GM12878 (cell line): ENCODE measurements around the gene YY1. TPM values are rescaled to one million over a fixed set of nuclear protein-coding genes. Genes with fewer than 3 reads are reported as not detected.

ENCODE experiments used
- ATAC-seq: fragments of 200-7000 bp; cut with Tn5 transposase; 3 replicates; pipeline ENCODE4 v1.9.1; 2020; ENCODE audit warnings: mild to moderate bottlenecking, moderate library complexity
- BruUV-seq: library from RNA; stranded (reverse); fragments of 400-500 nt; replicated peaks from 2 replicates; lab custom pipeline; 2021; lab: Mats Ljungman, UMichigan
- CTCF ChIA-PET: fragments of 300-600 bp; sonication (Branson Sonifier 250); formaldehyde crosslinking; extraction: SDS; loops from one replicate; lab custom pipeline; 2021; ENCODE audit warnings: inconsistent platforms; lab: Yijun Ruan, JAX
- POLR2A ChIA-PET: fragments of 350-600 bp; formaldehyde crosslinking; extraction: SDS; loops from one replicate; lab custom pipeline; 2021; ENCODE audit warnings: inconsistent platforms; lab: Charles Lee
- RAD21 ChIA-PET: fragments of 300-600 bp; sonication (Branson Sonifier 250); formaldehyde crosslinking; loops from one replicate; lab custom pipeline; 2023; ENCODE audit warnings: antibody characterized with exemption; ENCODE audit not compliant: unreplicated experiment; lab: Charles Lee
- SMC1A ChIA-PET: fragments of 300-600 bp; sonication (Branson Sonifier 250); formaldehyde crosslinking; loops from one replicate; lab custom pipeline; 2023; ENCODE audit not compliant: unreplicated experiment, uncharacterized antibody; lab: Charles Lee
- DNase-seq: peaks from one replicate; pipeline ENCODE4 v3.0.0-alpha.2; 2011; ENCODE audit warnings: low read depth, low spot score
- FAIRE-seq: peaks from 3 replicates; lab custom pipeline; 2011; peaks lifted over from hg19 to GRCh38; lab: Jason Lieb, UNC
- H2AFZ ChIP-seq: 2 replicates; pipeline ENCODE4 v1.6.0; 2011; ENCODE audit warnings: low read depth, low read length, control low read depth; ENCODE audit not compliant: control insufficient read depth
- H3K27ac ChIP-seq: 2 replicates; pipeline ENCODE4 v1.5.1; 2011; ENCODE audit warnings: control low read depth; ENCODE audit not compliant: control insufficient read depth, insufficient read depth
- H3K27me3 ChIP-seq, 2 experiments: replicated peaks in 1 of 2; 2 replicates each; pipeline versions ENCODE4 v1.6.0 to v1.6.1; 2011; ENCODE audit warnings: low read length in 1 of 2; ENCODE audit not compliant: control insufficient read depth in 2 of 2, insufficient read depth in 2 of 2
- H3K36me3 ChIP-seq, 2 experiments: 2 replicates each; pipeline ENCODE4 v1.5.1; 2011; ENCODE audit warnings: low read length in 1 of 2; ENCODE audit not compliant: control insufficient read depth in 2 of 2, insufficient read depth in 2 of 2
- H3K4me1 ChIP-seq: 2 replicates; pipeline ENCODE4 v1.6.1; 2011; ENCODE audit warnings: mild to moderate bottlenecking, low read length, moderate library complexity, mixed read lengths; ENCODE audit not compliant: control insufficient read depth, insufficient read depth
- H3K4me2 ChIP-seq: 2 replicates; pipeline ENCODE4 v1.6.0; 2011; ENCODE audit warnings: control low read depth; ENCODE audit not compliant: control insufficient read depth, insufficient read depth
- H3K4me3 ChIP-seq: fragments of 200-600 bp; sonication (generic); 2 replicates; pipeline ENCODE4 v1.5.1; 2016
- H3K79me2 ChIP-seq: 2 replicates; pipeline ENCODE4 v1.6.0; 2011; ENCODE audit warnings: low read length; ENCODE audit not compliant: control insufficient read depth, insufficient read depth
- H3K9ac ChIP-seq: 2 replicates; pipeline ENCODE4 v1.8.0; 2011; ENCODE audit warnings: low read length, control low read depth, mixed read lengths; ENCODE audit not compliant: control insufficient read depth, insufficient read depth
- H3K9me3 ChIP-seq: replicated peaks from 3 replicates; pipeline ENCODE4 v1.5.1; 2011; ENCODE audit warnings: mild to moderate bottlenecking, low read length; ENCODE audit not compliant: control insufficient read depth, insufficient read depth
- H4K20me1 ChIP-seq: 2 replicates; pipeline ENCODE4 v1.6.0; 2011; ENCODE audit not compliant: control insufficient read depth, insufficient read depth
- CBFB ChIP-seq: IDR thresholded peaks from 2 replicates; pipeline ENCODE4 v1.6.1; 2016; ENCODE audit warnings: antibody characterized with exemption, low read depth
- CEBPB ChIP-seq, 2 experiments: fragments of 150-350 bp in 1 of 2; IDR thresholded peaks; 2 replicates each; pipeline ENCODE4 v1.6.1; 2012 to 2014; ENCODE audit warnings: low read depth in 2 of 2, low read length in 2 of 2, borderline replicate concordance in 1 of 2, inconsistent platforms in 1 of 2
- CHD1 ChIP-seq: IDR thresholded peaks from 2 replicates; pipeline ENCODE4 v1.6.1; 2012; ENCODE audit warnings: low read depth, low read length, improper control_type of control experiment
- HDAC6 ChIP-seq: fragments of 200-600 bp; sonication (generic); IDR thresholded peaks from one replicate; pipeline ENCODE4 v1.8.0; 2017; ENCODE audit warnings: antibody characterized with exemption; ENCODE audit not compliant: unreplicated experiment
- IRF4 ChIP-seq: IDR thresholded peaks from 2 replicates; pipeline ENCODE4 v1.6.1; 2011; ENCODE audit warnings: low read depth, low read length
- KLF5 ChIP-seq: fragments of 450-650 bp; IDR thresholded peaks from 2 replicates; pipeline ENCODE4 v1.6.1; 2014; ENCODE audit warnings: mild to moderate bottlenecking; ENCODE audit not compliant: partially characterized antibody
- RAD21 ChIP-seq: IDR thresholded peaks from 2 replicates; pipeline ENCODE4 v1.6.1; 2011; ENCODE audit warnings: mild to moderate bottlenecking, low read depth, low read length, moderate library complexity; ENCODE audit not compliant: insufficient read depth
- RB1 ChIP-seq: fragments of 450-650 bp; formaldehyde crosslinking; IDR thresholded peaks from 2 replicates; pipeline ENCODE4 v1.6.1; 2017; ENCODE audit warnings: mild to moderate bottlenecking, borderline replicate concordance
- ZZZ3 ChIP-seq: IDR thresholded peaks from 2 replicates; pipeline ENCODE4 v1.6.1; 2011; ENCODE audit warnings: low read depth; ENCODE audit not compliant: control insufficient read depth, insufficient read length
- whole genome bisulfite sequencing: methylation state at CpG from one replicate; pipeline ENCODE4 v1.1.6; 2016; ENCODE audit warnings: low lambda C conversion rate; ENCODE audit not compliant: insufficient replicate concordance, insufficient coverage; ENCODE audit errors: missing lambda C conversion rate; 5-methylcytosine and 5-hydroxymethylcytosine counted together
- in situ Hi-C: fragments of 300-500 bp; cut with MboI; formaldehyde crosslinking; loops from 9 replicates; pipeline ENCODE4 v1.14.3; 2018; ENCODE audit warnings: mixed read lengths
- intact Hi-C: fragments of 100-400 bp; cut with micrococcal nuclease; formaldehyde crosslinking; loops from one replicate; pipeline ENCODE4 v1.14.2; 2022; ENCODE audit not compliant: unreplicated experiment
- polyA plus RNA-seq, 11 experiments: library from polyadenylated mRNA; depleted of rRNA in 4 of 11; unstranded in 6 of 11; stranded (reverse) in 5 of 11; fragments of >200 nt; fragmentation: Nextera tagmentation in 4 of 11; fragmentation: Illumina TruSeq in 1 of 11; extraction: Ambion mirVana in 4 of 11; extraction: Trizol in 1 of 11; gene quantifications; 1 replicate in 1 of 11; 2 replicates in 10 of 11; pipeline versions ENCODE4 v1.2.1 to v1.2.3, GENCODE V29; 2011 to 2016; ENCODE audit warnings: inconsistent platforms in 2 of 11, missing spikeins in 2 of 11, low read depth in 1 of 11
- total RNA-seq, 4 experiments: library from RNA; depleted of rRNA in 3 of 4; stranded (reverse); fragments of >200 nt in 3 of 4; fragmentation: Illumina TruSeq in 1 of 4; extraction: Trizol in 1 of 4; gene quantifications; 2 replicates each; pipeline versions ENCODE4 v1.2.1 to v1.2.3, GENCODE V29; 2013 to 2021
- TF ChIP-seq, protein P1 (sequence below): fragments of 450-650 bp; IDR thresholded peaks from 2 replicates; pipeline ENCODE4 v1.6.1; 2017; ENCODE audit warnings: mild to moderate bottlenecking
- TF ChIP-seq, protein P2 (sequence below): IDR thresholded peaks from 2 replicates; pipeline ENCODE4 v1.6.1; 2012; ENCODE audit warnings: improper control_type of control experiment, low read depth, low read length; ENCODE audit not compliant: insufficient replicate concordance

Gene YY1
- total and polyA plus RNA-seq, 10 of the 15 experiments (the other 5 are each of a cell fraction or from before 2014, with no cell fraction given), result 23.7 to 74.0 (median 39.9) TPM

DNA sequence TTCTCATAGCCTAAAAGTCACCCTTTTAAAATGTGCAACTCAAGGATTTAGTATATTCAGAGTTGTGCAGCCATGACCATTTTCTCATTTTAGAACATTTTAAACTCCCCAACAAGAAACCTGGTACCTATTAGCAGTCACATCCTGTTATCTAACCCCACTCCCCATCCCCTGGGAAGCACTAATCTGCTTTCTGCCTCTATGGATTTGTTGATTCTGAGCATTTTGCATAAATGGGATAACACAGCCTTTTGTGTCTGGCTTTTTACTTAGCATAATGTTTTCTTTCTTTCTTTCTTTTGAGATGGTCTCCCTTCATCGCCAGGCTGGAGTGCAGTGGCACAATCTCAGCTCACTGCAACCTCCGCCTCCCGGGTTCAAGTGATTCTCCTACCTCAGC, 38.6 kb upstream of the YY1 start:
- Histone ChIP-seq H3K27me3 (no peaks in the 10 kb centered on the region), H3K9me3 (no peaks in the 10 kb centered on the region), H2AFZ (no peak overlapping the region), H3K4me2 (no peak overlapping the region), H3K79me2 (no peaks in the 10 kb centered on the region), H3K27ac (no peak overlapping the region), H4K20me1 (no peaks in the 10 kb centered on the region), H3K36me3 (no peaks in the 10 kb centered on the region), H3K4me1 (no peaks in the 10 kb centered on the region), H3K9ac (no peak overlapping the region), H3K4me3 (no peak overlapping the region)
- intact Hi-C loops, result no loop called here
- FAIRE-seq, result no peak
- CTCF ChIA-PET, result no interaction called here
- POLR2A ChIA-PET, result no interaction called here
- no peak for ATAC-seq
- in situ Hi-C loops, result no loop called here
- SMC1A ChIA-PET, result no interaction called here
- RAD21 ChIA-PET, result no interaction called here
- TF ChIP-seq RAD21 (no peak), KLF5 (no peak), ZZZ3 (no peak), HDAC6 (no peak), IRF4 (no peak), CBFB (no peak)
- TF ChIP-seq, protein P1, sequence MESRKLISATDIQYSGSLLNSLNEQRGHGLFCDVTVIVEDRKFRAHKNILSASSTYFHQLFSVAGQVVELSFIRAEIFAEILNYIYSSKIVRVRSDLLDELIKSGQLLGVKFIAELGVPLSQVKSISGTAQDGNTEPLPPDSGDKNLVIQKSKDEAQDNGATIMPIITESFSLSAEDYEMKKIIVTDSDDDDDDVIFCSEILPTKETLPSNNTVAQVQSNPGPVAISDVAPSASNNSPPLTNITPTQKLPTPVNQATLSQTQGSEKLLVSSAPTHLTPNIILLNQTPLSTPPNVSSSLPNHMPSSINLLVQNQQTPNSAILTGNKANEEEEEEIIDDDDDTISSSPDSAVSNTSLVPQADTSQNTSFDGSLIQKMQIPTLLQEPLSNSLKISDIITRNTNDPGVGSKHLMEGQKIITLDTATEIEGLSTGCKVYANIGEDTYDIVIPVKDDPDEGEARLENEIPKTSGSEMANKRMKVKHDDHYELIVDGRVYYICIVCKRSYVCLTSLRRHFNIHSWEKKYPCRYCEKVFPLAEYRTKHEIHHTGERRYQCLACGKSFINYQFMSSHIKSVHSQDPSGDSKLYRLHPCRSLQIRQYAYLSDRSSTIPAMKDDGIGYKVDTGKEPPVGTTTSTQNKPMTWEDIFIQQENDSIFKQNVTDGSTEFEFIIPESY, result no peak
- no peak for DNase-seq
- 76% methylated on average over 3 of the region's 3 CpGs for WGBS
- BruUV-seq, result no TSS peak

DNA sequence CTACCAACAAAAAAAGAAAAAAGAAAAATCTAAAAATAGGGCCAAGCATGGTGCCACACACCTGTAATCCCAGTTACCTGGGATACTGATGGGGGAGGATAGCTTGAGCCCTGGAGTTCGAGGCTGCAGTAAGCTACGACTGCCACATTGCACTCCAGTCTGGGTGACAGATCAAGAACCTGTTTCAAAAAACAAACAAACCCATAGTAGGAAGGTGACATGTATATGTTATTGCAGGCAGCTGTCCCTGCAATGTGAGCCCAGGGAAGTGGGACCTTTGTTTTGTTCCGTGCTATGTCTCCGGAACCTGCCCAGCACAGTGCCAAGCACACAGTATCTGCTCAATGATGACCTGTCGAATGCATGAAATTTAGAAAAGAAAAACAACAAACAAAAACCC, 37.2 kb upstream of the YY1 start:
- no TSS peak for BruUV-seq
- ChIA-PET RAD21 (no interaction called here), SMC1A (no interaction called here), POLR2A (no interaction called here), CTCF (no interaction called here)
- H2AFZ ChIP-seq, result no peak overlapping the region
- no peaks in the 10 kb centered on the region for H4K20me1 ChIP-seq
- no peaks in the 10 kb centered on the region for H3K79me2 ChIP-seq
- 67% methylated on average over 5 of the region's 5 CpGs for WGBS
- H3K4me2 ChIP-seq, result no peak overlapping the region
- in situ Hi-C loops, result no loop called here
- H3K27me3 ChIP-seq, result no peaks in the 10 kb centered on the region
- H3K4me3 ChIP-seq, result no peak overlapping the region
- intact Hi-C loops, result no loop called here
- ATAC-seq, result no peak
- no peak for FAIRE-seq
- no peak for DNase-seq
- no peaks in the 10 kb centered on the region for H3K4me1 ChIP-seq
- no peaks in the 10 kb centered on the region for H3K36me3 ChIP-seq
- no peak overlapping the region for H3K9ac ChIP-seq
- no peak overlapping the region for H3K27ac ChIP-seq
- no peaks in the 10 kb centered on the region for H3K9me3 ChIP-seq
- TF ChIP-seq, protein P2, sequence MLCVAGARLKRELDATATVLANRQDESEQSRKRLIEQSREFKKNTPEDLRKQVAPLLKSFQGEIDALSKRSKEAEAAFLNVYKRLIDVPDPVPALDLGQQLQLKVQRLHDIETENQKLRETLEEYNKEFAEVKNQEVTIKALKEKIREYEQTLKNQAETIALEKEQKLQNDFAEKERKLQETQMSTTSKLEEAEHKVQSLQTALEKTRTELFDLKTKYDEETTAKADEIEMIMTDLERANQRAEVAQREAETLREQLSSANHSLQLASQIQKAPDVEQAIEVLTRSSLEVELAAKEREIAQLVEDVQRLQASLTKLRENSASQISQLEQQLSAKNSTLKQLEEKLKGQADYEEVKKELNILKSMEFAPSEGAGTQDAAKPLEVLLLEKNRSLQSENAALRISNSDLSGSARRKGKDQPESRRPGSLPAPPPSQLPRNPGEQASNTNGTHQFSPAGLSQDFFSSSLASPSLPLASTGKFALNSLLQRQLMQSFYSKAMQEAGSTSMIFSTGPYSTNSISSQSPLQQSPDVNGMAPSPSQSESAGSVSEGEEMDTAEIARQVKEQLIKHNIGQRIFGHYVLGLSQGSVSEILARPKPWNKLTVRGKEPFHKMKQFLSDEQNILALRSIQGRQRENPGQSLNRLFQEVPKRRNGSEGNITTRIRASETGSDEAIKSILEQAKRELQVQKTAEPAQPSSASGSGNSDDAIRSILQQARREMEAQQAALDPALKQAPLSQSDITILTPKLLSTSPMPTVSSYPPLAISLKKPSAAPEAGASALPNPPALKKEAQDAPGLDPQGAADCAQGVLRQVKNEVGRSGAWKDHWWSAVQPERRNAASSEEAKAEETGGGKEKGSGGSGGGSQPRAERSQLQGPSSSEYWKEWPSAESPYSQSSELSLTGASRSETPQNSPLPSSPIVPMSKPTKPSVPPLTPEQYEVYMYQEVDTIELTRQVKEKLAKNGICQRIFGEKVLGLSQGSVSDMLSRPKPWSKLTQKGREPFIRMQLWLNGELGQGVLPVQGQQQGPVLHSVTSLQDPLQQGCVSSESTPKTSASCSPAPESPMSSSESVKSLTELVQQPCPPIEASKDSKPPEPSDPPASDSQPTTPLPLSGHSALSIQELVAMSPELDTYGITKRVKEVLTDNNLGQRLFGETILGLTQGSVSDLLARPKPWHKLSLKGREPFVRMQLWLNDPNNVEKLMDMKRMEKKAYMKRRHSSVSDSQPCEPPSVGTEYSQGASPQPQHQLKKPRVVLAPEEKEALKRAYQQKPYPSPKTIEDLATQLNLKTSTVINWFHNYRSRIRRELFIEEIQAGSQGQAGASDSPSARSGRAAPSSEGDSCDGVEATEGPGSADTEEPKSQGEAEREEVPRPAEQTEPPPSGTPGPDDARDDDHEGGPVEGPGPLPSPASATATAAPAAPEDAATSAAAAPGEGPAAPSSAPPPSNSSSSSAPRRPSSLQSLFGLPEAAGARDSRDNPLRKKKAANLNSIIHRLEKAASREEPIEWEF, result no peak
- TF ChIP-seq CEBPB (IDR thresholded peaks at IDR 0.05; ENCODE audit: borderline replicate concordance in 1 of 2, low read depth in 2 of 2, low read length in 2 of 2), result no peak
- no peak for TF ChIP-seq RB1
- no peak for TF ChIP-seq HDAC6
- no peak for TF ChIP-seq CHD1
